Sigmoid colon (tissue), 7 donors: ENCODE measurements around the gene PDCD4. TPM values are rescaled to one million over a fixed set of nuclear protein-coding genes. Genes with fewer than 3 reads are reported as not detected.

Experiments used
- DNase-seq: peaks from one replicate; pipeline ENCODE4 v3.0.0-alpha.2; 2019
- H3K27ac ChIP-seq, 4 donors: fragments of 200-600 bp; sonication (generic); one replicate each; pipeline ENCODE4 v1.5.1; 2016 to 2019; ENCODE audit warnings: mild to moderate bottlenecking in 1 of 4
- H3K27me3 ChIP-seq, 3 donors: fragments of 200-600 bp; sonication (generic); one replicate each; pipeline ENCODE4 v1.5.1; 2019; ENCODE audit warnings: mild to moderate bottlenecking in 1 of 3
- H3K36me3 ChIP-seq, 4 donors: fragments of 200-600 bp; sonication (generic); one replicate each; pipeline ENCODE4 v1.5.1; 2016 to 2019
- H3K4me1 ChIP-seq, 4 donors: fragments of 200-600 bp; sonication (generic); one replicate each; pipeline ENCODE4 v1.5.1; 2017 to 2019
- H3K4me3 ChIP-seq, 4 donors: fragments of 200-600 bp; sonication (generic); one replicate each; pipeline ENCODE4 v1.5.1; 2017 to 2019; ENCODE audit warnings: mild to moderate bottlenecking in 2 of 4, moderate library complexity in 1 of 4
- H3K9me3 ChIP-seq, 4 donors: fragments of 200-600 bp in 3 of 4; sonication (generic) in 3 of 4; one replicate each; pipeline versions ENCODE4 v1.5.1 to v1.6.1; 2013 to 2019
- EP300 ChIP-seq, 4 donors: sonication (generic); formaldehyde crosslinking; IDR thresholded peaks; one replicate each; pipeline ENCODE4 v1.6.1; 2017; ENCODE audit warnings: antibody characterized with exemption in 4 of 4
- POLR2A ChIP-seq, 2 donors: fragments of 450-650 bp; IDR thresholded peaks; one replicate each; pipeline ENCODE4 v1.6.1; 2016; ENCODE audit warnings: antibody characterized with exemption in 2 of 2, mild to moderate bottlenecking in 2 of 2, moderate library complexity in 2 of 2
- POLR2AphosphoS5 ChIP-seq, 4 donors: sonication (generic); formaldehyde crosslinking; IDR thresholded peaks; one replicate each; pipeline ENCODE4 v1.6.1; 2017; ENCODE audit warnings: antibody characterized with exemption in 4 of 4
- WGBS, 2 donors: extraction: QIAGEN DNeasy Blood & Tissue Kit; methylation state at CpG; one replicate each; pipeline ENCODE4 v1.1.7; 2013; 5-methylcytosine and 5-hydroxymethylcytosine counted together
- intact Hi-C: fragments of 100-400 bp; cut with DNase I; formaldehyde crosslinking; loops from one replicate; pipeline ENCODE4 v1.15.1; 2023
- polyA plus RNA-seq, 3 donors: library from polyadenylated mRNA; stranded (reverse); fragments of 200-250 nt; gene quantifications; one replicate each; pipeline ENCODE4 v1.2.3, GENCODE V29; 2013
- total RNA-seq, 4 donors: library from RNA; depleted of rRNA; stranded (reverse); fragments of >200 nt; gene quantifications; one replicate each; pipeline ENCODE4 v1.1.0, GENCODE V29; 2016
- TF ChIP-seq, protein P1 (sequence below), 4 experiments: fragments of 450-650 bp in 3 of 4; fragments of 200-600 bp in 1 of 4; IDR thresholded peaks; one replicate each; pipeline ENCODE4 v1.5.1; 2016 to 2019; ENCODE audit warnings: antibody characterized with exemption in 4 of 4, mild to moderate bottlenecking in 3 of 4, moderate library complexity in 2 of 4
- donor health status: healthy with polysubstance abuse.
- donor health status: Bipolar disorder and iron deficiency.
- donor health status: healthy.

PDCD4 gene
- total and polyA plus RNA-seq, 7 donors, result 64.3 to 327 (median 140) TPM

DNA sequence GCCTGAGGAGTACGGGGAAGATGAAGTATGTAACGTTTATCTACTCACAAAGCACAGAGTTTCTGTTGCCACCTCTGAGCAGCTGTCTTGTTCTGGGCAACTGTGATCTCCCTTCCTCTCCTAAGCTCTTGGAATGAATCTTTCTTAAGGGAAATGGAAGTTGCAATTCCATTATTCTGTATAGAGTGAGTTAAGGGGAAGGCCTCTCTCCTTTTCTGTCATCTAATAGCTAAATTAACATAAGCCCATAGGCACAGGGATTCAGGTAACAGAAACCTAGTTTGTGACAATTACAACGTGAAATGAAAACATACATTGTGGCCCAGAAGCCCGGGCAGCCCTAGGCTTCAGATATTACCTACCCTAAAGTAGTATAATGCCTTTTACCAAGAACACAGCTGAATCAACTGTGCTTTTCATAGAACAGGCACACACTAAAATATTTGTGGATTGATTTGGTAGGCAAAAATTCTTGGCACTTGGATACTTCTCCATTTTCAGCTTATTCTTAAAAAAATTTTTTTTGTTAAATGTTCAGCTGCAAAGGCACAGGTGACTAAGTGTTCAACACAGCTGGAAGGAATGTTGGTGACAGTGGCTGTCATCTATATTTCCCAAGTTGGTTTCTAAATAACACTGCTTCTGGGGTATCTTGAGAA is 3.8 kb upstream of the PDCD4 start:
- H3K27me3 ChIP-seq, result no peaks in the 10 kb centered on the region
- H3K4me1 ChIP-seq, result peaks cover 0 to 38% (median 29%) of the 10 kb centered on the region in 4 donors
- no peak overlapping the region for H3K4me3 ChIP-seq
- H3K9me3 ChIP-seq, result no peaks in the 10 kb centered on the region
- DNase-seq, result no peak
- intact Hi-C loops, result loop anchor here (2.0 kb wide), 1 partner anchor 29 kb away; no protein-coding TSS in a partner anchor
- H3K36me3 ChIP-seq, result no peaks in the 10 kb centered on the region
- no peak for TF ChIP-seq EP300 (IDR thresholded peaks at IDR 0.05)
- TF ChIP-seq, protein P1, sequence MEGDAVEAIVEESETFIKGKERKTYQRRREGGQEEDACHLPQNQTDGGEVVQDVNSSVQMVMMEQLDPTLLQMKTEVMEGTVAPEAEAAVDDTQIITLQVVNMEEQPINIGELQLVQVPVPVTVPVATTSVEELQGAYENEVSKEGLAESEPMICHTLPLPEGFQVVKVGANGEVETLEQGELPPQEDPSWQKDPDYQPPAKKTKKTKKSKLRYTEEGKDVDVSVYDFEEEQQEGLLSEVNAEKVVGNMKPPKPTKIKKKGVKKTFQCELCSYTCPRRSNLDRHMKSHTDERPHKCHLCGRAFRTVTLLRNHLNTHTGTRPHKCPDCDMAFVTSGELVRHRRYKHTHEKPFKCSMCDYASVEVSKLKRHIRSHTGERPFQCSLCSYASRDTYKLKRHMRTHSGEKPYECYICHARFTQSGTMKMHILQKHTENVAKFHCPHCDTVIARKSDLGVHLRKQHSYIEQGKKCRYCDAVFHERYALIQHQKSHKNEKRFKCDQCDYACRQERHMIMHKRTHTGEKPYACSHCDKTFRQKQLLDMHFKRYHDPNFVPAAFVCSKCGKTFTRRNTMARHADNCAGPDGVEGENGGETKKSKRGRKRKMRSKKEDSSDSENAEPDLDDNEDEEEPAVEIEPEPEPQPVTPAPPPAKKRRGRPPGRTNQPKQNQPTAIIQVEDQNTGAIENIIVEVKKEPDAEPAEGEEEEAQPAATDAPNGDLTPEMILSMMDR (IDR thresholded peaks at IDR 0.05), result no peak
- TF ChIP-seq POLR2A (IDR thresholded peaks at IDR 0.05), result no peak
- peak overlapping the region in 2 of 4 donors; percentile 28 to 49 for H3K27ac ChIP-seq
- WGBS, 2 donors, result 36 to 42% methylated on average over 4 of the region's 4 CpGs

DNA sequence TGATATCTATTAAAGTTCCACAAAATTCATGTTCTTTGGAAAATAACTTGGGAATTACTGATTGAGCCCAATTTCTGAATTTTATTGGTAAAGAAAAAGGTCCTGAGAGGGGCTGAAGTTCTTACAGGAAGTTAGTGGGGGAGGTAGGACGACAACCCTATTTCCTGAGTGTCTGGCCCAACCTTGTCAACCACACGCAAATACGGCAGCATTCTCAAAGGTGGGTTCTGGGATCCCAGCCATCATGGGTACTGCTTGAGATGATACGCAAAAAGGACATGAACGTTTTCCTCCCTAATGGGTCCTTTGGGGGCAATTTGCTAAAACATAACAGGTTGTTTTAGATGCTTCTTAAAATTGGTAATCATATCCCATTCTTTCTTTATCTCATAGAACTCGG is 2.7 kb upstream of the PDCD4 start:
- Histone ChIP-seq H3K9me3 (no peaks in the 10 kb centered on the region), H3K4me3 (no peak overlapping the region), H3K27ac (peak overlapping the region in 1 of 4 donors; percentile 4), H3K36me3 (no peaks in the 10 kb centered on the region), H3K27me3 (no peaks in the 10 kb centered on the region), H3K4me1 (peaks cover 0 to 33% (median 29%) of the 10 kb centered on the region in 4 donors)
- DNase-seq, result no peak
- TF ChIP-seq POLR2AphosphoS5 (IDR thresholded peaks at IDR 0.05) (no peak), POLR2A (IDR thresholded peaks at IDR 0.05) (no peak), EP300 (IDR thresholded peaks at IDR 0.05) (no peak)
- TF ChIP-seq, protein P1 (IDR thresholded peaks at IDR 0.05), result no peak
- intact Hi-C loops, result loop anchor here (2.0 kb wide), 1 partner anchor 30 kb away; no protein-coding TSS in a partner anchor
- 65 to 84% methylated on average over 6 of the region's 6 CpGs for WGBS, 2 donors

DNA sequence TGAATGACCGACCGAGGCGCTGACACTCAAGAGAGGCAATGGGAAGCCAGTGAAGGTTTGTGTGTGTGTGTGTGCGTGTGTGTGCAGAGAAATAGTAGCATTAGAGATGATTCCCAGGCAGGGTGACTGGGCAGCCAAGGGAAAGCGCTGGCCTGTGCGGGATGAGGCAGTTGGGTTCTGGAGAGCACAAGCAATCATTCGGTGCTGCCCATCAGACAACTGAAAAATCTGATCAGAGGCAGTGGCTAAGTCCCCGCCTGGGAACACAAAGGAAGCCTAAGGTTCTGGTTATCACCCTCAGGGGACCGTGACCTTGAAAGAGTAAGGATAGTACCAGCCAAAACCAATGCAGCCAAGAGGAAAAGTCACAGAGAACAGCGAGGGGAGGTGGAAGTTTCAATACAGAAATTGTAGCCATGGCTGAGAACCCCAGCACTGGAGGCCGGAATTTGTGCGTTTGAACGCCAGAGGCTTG is 868 bp upstream of the PDCD4 start:
- Histone ChIP-seq H3K27ac (peak overlapping the region; percentile 97 to 99 (median 98)), H3K36me3 (peaks cover 0 to under 1% (median 0%) of the 10 kb centered on the region in 4 donors), H3K9me3 (no peaks in the 10 kb centered on the region), H3K27me3 (no peaks in the 10 kb centered on the region), H3K4me3 (peak overlapping the region; percentile 82 to 99 (median 98)), H3K4me1 (peaks cover 0 to 30% (median 22%) of the 10 kb centered on the region in 4 donors)
- TF ChIP-seq EP300 (IDR thresholded peaks at IDR 0.05) (no peak), POLR2A (IDR thresholded peaks at IDR 0.05) (no peak), POLR2AphosphoS5 (IDR thresholded peaks at IDR 0.05) (no peak)
- TF ChIP-seq, protein P1 (IDR thresholded peaks at IDR 0.05), result no peak
- no peak for DNase-seq
- WGBS, 2 donors, result 68 to 83% methylated on average over 13 of the region's 13 CpGs
- intact Hi-C loops, result loop anchor here (5.0 kb wide), 1 partner anchor 69 kb away; no protein-coding TSS in a partner anchor

DNA sequence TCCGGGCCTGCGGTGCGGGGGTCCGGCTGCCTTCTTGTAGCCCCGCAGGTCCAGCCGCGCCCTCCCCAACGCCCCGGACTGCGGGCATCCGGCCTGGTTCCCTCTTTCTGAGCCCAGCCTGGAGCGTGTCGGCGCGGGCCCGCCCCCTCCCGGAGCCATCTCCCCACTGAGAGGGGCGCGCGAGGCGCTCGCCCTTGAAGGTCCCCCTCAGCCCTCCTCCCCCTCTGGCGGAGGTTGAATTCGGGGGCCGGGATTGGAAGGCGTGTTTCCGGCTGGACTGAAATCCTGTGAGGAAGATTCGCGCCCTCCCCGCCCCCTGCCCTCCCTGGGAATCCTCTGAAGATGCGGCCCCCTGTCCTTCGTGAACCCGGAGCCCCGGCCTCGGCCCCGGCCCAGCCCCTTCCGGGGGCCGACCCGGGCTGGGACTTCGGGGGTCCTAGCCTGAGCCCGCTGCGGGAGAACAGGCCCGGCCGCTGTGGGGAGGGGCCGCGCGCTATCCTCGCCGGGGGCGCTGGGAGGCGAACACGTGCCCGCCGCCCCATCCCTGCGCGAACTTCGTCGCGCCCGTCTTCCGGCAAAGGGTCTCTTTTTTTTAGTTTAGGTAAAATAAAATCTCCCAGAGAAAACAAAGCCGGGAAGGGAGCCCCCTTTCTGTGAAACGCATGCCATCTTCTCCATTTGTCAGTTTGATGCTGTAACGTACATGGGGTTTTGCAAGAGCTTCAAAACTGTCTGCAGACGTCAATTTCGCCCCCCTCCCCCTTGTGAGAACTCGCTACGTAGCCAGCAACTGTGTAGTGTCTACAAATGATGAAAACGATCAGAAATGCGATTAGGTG is 636 bp downstream of the PDCD4 start:
- TF ChIP-seq POLR2AphosphoS5 (IDR thresholded peaks at IDR 0.05) (peak in 3 of 4 donors; percentile 16 to 73 (median 55)), EP300 (IDR thresholded peaks at IDR 0.05) (no peak), POLR2A (IDR thresholded peaks at IDR 0.05) (peak; percentile 6 to 35)
- TF ChIP-seq, protein P1 (IDR thresholded peaks at IDR 0.05), result no peak
- Histone ChIP-seq H3K36me3 (peaks cover 0 to 15% (median 0%) of the 10 kb centered on the region in 4 donors), H3K9me3 (no peaks in the 10 kb centered on the region), H3K27me3 (no peaks in the 10 kb centered on the region), H3K4me3 (peak overlapping the region; percentile 82 to 99 (median 98)), H3K27ac (peak overlapping the region; percentile 97 to 99 (median 98)), H3K4me1 (peaks cover 0 to 40% (median 30%) of the 10 kb centered on the region in 4 donors)
- peak; percentile 89 for DNase-seq
- WGBS, 2 donors, result 0 to 1% methylated on average over 70 of the region's 70 CpGs
- intact Hi-C loops, result loop anchor here (2.0 to 5.0 kb wide), 2 partner anchors 52 to 70 kb away; no protein-coding TSS in a partner anchor
